HCT116 (cell line): ENCODE results near the gene FXYD6. TPM values are rescaled to one million over a fixed set of nuclear protein-coding genes. Genes with fewer than 3 reads are reported as not detected.

Source experiments
- ATAC-seq: fragments of 200-7000 bp; cut with Tn5 transposase; 2 replicates; pipeline ENCODE4 v1.9.1; 2020; ENCODE audit warnings: mild to moderate bottlenecking, moderate library complexity
- BruUV-seq: library from RNA; stranded (reverse); fragments of 400-500 nt; replicated peaks from 2 replicates; lab custom pipeline; 2021; lab: Mats Ljungman, UMichigan
- CTCF ChIA-PET: fragments of 300-600 bp; sonication (Branson Sonifier 250); formaldehyde crosslinking; loops from one replicate; lab custom pipeline; 2021; ENCODE audit warnings: antibody characterized with exemption; lab: Charles Lee
- POLR2A ChIA-PET: fragments of 300-600, 350-600 bp; sonication (Branson Sonifier 250); formaldehyde crosslinking; loops from one replicate; lab custom pipeline; 2021; ENCODE audit warnings: antibody characterized with exemption; lab: Charles Lee
- RAD21 ChIA-PET, 2 experiments: fragments of 300-600 bp; sonication (Branson Sonifier 250); formaldehyde crosslinking; loops; one replicate each; lab custom pipeline; 2023; ENCODE audit warnings: low total read pairs in 2 of 2; ENCODE audit not compliant: uncharacterized antibody in 2 of 2, unreplicated experiment in 2 of 2, low non-redundant PET in 1 of 2; lab: Charles Lee
- DNase-seq: peaks from one replicate; pipeline ENCODE4 v3.0.0-alpha.2; 2010; ENCODE audit warnings: low read depth, low spot score
- H2AFZ ChIP-seq: fragments of 200-600 bp; shearing (Covaris generic), sonication (generic); 2 replicates; pipeline ENCODE4 v1.6.1; 2017; ENCODE audit warnings: low read depth, mixed run types, mixed read lengths, antibody characterized with exemption, low read length; ENCODE audit not compliant: poor library complexity, severe bottlenecking
- H3K27ac ChIP-seq: 2 replicates; pipeline ENCODE4 v1.5.1; 2012; ENCODE audit warnings: low read depth, low read length
- H3K27me3 ChIP-seq: fragments of 200-600 bp; sonication (generic); 2 replicates; pipeline ENCODE4 v1.6.1; 2016; ENCODE audit warnings: mixed run types, low read length, mixed read lengths; ENCODE audit not compliant: insufficient read depth
- H3K36me3 ChIP-seq, 2 experiments: fragments of 200-500 bp in 1 of 2; fragments of 200-600 bp in 1 of 2; sonication (Bioruptor generic) in 1 of 2; sonication (generic) in 1 of 2; 2 replicates each; pipeline versions ENCODE4 v1.5.1 to v1.6.1; 2014 to 2016; ENCODE audit warnings: low read length in 2 of 2, inconsistent platforms in 1 of 2, mixed read lengths in 1 of 2, mixed run types in 1 of 2; ENCODE audit not compliant: insufficient read depth in 2 of 2, control insufficient read depth in 1 of 2
- H3K4me1 ChIP-seq, 2 experiments: fragments of 200-600 bp in 1 of 2; sonication (generic) in 1 of 2; 2 replicates each; pipeline versions ENCODE4 v1.5.1 to v1.6.1; 2012 to 2017; ENCODE audit warnings: low read length in 2 of 2, inconsistent platforms in 1 of 2, mild to moderate bottlenecking in 1 of 2, mixed read lengths in 1 of 2, mixed run types in 1 of 2, moderate library complexity in 1 of 2; ENCODE audit not compliant: insufficient read depth in 2 of 2, control insufficient read depth in 1 of 2
- H3K4me2 ChIP-seq: fragments of 200-600 bp; sonication (generic); 2 replicates; pipeline ENCODE4 v1.6.1; 2017; ENCODE audit warnings: mixed run types, low read length, mixed read lengths
- H3K4me3 ChIP-seq, 2 experiments: fragments of 200-600 bp in 1 of 2; sonication (generic) in 1 of 2; replicated peaks in 1 of 2; 2 replicates each; pipeline ENCODE4 v1.5.1; 2011 to 2016; ENCODE audit warnings: low read length in 2 of 2, control low read depth in 1 of 2, low read depth in 1 of 2, mild to moderate bottlenecking in 1 of 2, mixed read lengths in 1 of 2, mixed run types in 1 of 2
- H3K79me2 ChIP-seq: fragments of 200-600 bp; sonication (generic); 2 replicates; pipeline ENCODE4 v1.6.1; 2017; ENCODE audit warnings: mild to moderate bottlenecking, mixed run types, low read length, moderate library complexity, mixed read lengths; ENCODE audit not compliant: insufficient read depth
- H3K9ac ChIP-seq: fragments of 200-600 bp; sonication (generic); 2 replicates; pipeline ENCODE4 v1.6.1; 2016; ENCODE audit warnings: low read length, mixed read lengths
- H3K9me2 ChIP-seq: fragments of 200-600 bp; sonication (generic), shearing (Covaris generic); 2 replicates; pipeline ENCODE4 v1.6.1; 2017; ENCODE audit warnings: mixed run types, mild to moderate bottlenecking, moderate library complexity; ENCODE audit not compliant: insufficient read depth
- H3K9me3 ChIP-seq, 2 experiments: fragments of 200-500 bp in 1 of 2; fragments of 200-600 bp in 1 of 2; sonication (Bioruptor generic) in 1 of 2; sonication (generic) in 1 of 2; 2 replicates each; pipeline ENCODE4 v1.6.1; 2014 to 2017; ENCODE audit warnings: low read length in 2 of 2, mixed read lengths in 2 of 2, inconsistent platforms in 1 of 2, low read depth in 1 of 2, mild to moderate bottlenecking in 1 of 2, mixed run types in 1 of 2, moderate library complexity in 1 of 2; ENCODE audit not compliant: control insufficient read depth in 1 of 2, insufficient read depth in 1 of 2
- H4K20me1 ChIP-seq: fragments of 200-600 bp; sonication (generic), shearing (Covaris generic); 2 replicates; pipeline ENCODE4 v1.6.1; 2017; ENCODE audit warnings: mixed run types, mild to moderate bottlenecking, moderate library complexity; ENCODE audit not compliant: insufficient read depth
- ATF3 ChIP-seq: IDR thresholded peaks from 2 replicates; pipeline ENCODE4 v1.6.1; 2012
- CEBPB ChIP-seq: IDR thresholded peaks from 2 replicates; pipeline ENCODE4 v1.6.1; 2012; ENCODE audit warnings: low read depth
- EZH2 ChIP-seq: fragments of 200-600 bp; sonication (generic); IDR thresholded peaks from 2 replicates; pipeline ENCODE4 v1.6.1; 2017; ENCODE audit warnings: antibody characterized with exemption, mixed run types
- JUND ChIP-seq: IDR thresholded peaks from 2 replicates; pipeline ENCODE4 v1.6.1; 2012
- MAX ChIP-seq: IDR thresholded peaks from 2 replicates; pipeline ENCODE4 v1.6.1; 2012
- POLR2AphosphoS5 ChIP-seq: IDR thresholded peaks from 2 replicates; pipeline ENCODE4 v1.6.1; 2011; ENCODE audit warnings: mild to moderate bottlenecking, low read depth, low read length, moderate library complexity
- RAD21 ChIP-seq: IDR thresholded peaks from 2 replicates; pipeline ENCODE4 v1.6.1; 2012; ENCODE audit warnings: low read depth, mild to moderate bottlenecking
- SP1 ChIP-seq: IDR thresholded peaks from 2 replicates; pipeline ENCODE4 v1.6.1; 2012; ENCODE audit warnings: low read depth
- SRF ChIP-seq: IDR thresholded peaks from 2 replicates; pipeline ENCODE4 v1.6.1; 2012; ENCODE audit warnings: low read depth
- TCF7L2 ChIP-seq: IDR thresholded peaks from 2 replicates; pipeline ENCODE4 v1.7.0; 2011; ENCODE audit warnings: borderline replicate concordance, inconsistent platforms; ENCODE audit not compliant: insufficient read depth, insufficient read length; ENCODE audit errors: extremely low read depth
- YY1 ChIP-seq: IDR thresholded peaks from 2 replicates; pipeline ENCODE4 v1.6.1; 2011; ENCODE audit warnings: low read length, low read depth, moderate library complexity, mild to moderate bottlenecking; ENCODE audit not compliant: insufficient replicate concordance; ENCODE audit errors: extremely low read depth
- ZBTB33 ChIP-seq: IDR thresholded peaks from 2 replicates; pipeline ENCODE4 v1.6.1; 2011; ENCODE audit warnings: mild to moderate bottlenecking, low read length, moderate library complexity; ENCODE audit not compliant: insufficient replicate concordance; ENCODE audit errors: extremely low read depth
- ZFX ChIP-seq: fragments of 450-650 bp; IDR thresholded peaks from 2 replicates; pipeline ENCODE4 v1.6.1; 2017
- intact Hi-C: fragments of 100-400 bp; cut with micrococcal nuclease; formaldehyde crosslinking; loops from 2 replicates; pipeline ENCODE4 v1.10.0; 2022
- total RNA-seq: library from RNA; stranded (reverse); gene quantifications from one replicate; pipeline ENCODE4 v1.2.1, GENCODE V29; 2021; ENCODE audit not compliant: unreplicated experiment
- TF ChIP-seq, protein P1 (sequence below): IDR thresholded peaks from 2 replicates; pipeline ENCODE4 v1.6.1; 2012; ENCODE audit warnings: low read depth

Gene FXYD6
- total RNA-seq, 1 experiment from 2014 or later, result 2.5 TPM

GRCh38 chr11:117815262-117815803 is 61.1 kb downstream of the FXYD6 start:
- H3K4me1 ChIP-seq, result peaks cover 15 to 56% of the 10 kb centered on the region in 2 experiments
- H3K79me2 ChIP-seq, result no peaks in the 10 kb centered on the region
- no peaks in the 10 kb centered on the region for H4K20me1 ChIP-seq
- no peak overlapping the region for H2AFZ ChIP-seq
- no TSS peak for BruUV-seq
- no peak overlapping the region for H3K4me2 ChIP-seq
- DNase-seq (no peak), ATAC-seq (no peak)
- no peaks in the 10 kb centered on the region for H3K9me3 ChIP-seq
- intact Hi-C loops, result no loop called here
- ChIA-PET POLR2A (no interaction called here), CTCF (interaction anchor here (3.8 to 10.0 kb wide), 4 partner anchors 7 to 387 kb away, joined by 25 to 224 read pairs (median 88); no protein-coding TSS in a partner anchor)
- no peak overlapping the region for H3K27ac ChIP-seq
- TF ChIP-seq ZBTB33, result no peak
- TF ChIP-seq MAX, result no peak
- TF ChIP-seq, protein P1, sequence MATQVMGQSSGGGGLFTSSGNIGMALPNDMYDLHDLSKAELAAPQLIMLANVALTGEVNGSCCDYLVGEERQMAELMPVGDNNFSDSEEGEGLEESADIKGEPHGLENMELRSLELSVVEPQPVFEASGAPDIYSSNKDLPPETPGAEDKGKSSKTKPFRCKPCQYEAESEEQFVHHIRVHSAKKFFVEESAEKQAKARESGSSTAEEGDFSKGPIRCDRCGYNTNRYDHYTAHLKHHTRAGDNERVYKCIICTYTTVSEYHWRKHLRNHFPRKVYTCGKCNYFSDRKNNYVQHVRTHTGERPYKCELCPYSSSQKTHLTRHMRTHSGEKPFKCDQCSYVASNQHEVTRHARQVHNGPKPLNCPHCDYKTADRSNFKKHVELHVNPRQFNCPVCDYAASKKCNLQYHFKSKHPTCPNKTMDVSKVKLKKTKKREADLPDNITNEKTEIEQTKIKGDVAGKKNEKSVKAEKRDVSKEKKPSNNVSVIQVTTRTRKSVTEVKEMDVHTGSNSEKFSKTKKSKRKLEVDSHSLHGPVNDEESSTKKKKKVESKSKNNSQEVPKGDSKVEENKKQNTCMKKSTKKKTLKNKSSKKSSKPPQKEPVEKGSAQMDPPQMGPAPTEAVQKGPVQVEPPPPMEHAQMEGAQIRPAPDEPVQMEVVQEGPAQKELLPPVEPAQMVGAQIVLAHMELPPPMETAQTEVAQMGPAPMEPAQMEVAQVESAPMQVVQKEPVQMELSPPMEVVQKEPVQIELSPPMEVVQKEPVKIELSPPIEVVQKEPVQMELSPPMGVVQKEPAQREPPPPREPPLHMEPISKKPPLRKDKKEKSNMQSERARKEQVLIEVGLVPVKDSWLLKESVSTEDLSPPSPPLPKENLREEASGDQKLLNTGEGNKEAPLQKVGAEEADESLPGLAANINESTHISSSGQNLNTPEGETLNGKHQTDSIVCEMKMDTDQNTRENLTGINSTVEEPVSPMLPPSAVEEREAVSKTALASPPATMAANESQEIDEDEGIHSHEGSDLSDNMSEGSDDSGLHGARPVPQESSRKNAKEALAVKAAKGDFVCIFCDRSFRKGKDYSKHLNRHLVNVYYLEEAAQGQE, result no peak
- no peak for TF ChIP-seq RAD21
- no peak for TF ChIP-seq JUND
- TF ChIP-seq SP1, result no peak
- no peak for TF ChIP-seq TCF7L2
- TF ChIP-seq ZFX, result no peak
- no peak for TF ChIP-seq YY1
- no peak for TF ChIP-seq CEBPB
- no peak for TF ChIP-seq ATF3
- TF ChIP-seq POLR2AphosphoS5, result no peak
- TF ChIP-seq EZH2, result no peak
- TF ChIP-seq SRF, result no peak
- TF ChIP-seq, all 23 proteins: peak for 0
- RAD21 ChIA-PET, result no interaction called here
- no peak overlapping the region for H3K4me3 ChIP-seq
- no peak overlapping the region for H3K9ac ChIP-seq
- H3K36me3 ChIP-seq, result no peaks in the 10 kb centered on the region
- H3K9me2 ChIP-seq, result no peaks in the 10 kb centered on the region
- H3K27me3 ChIP-seq, result no peaks in the 10 kb centered on the region
